Osteocyte (in vitro differentiated cells): Measurements from ENCODE around the gene CASKIN2. TPM values are rescaled to one million over a fixed set of nuclear protein-coding genes. Genes with fewer than 3 reads are reported as not detected.

ENCODE experiments used
- DNase-seq: peaks from one replicate; pipeline ENCODE4 v3.0.0; 2021; ENCODE audit warnings: mixed read lengths; ENCODE audit not compliant: unreplicated experiment; ENCODE audit errors: extremely low spot score
- H3K27ac Mint-ChIP-seq: one replicate; pipeline ENCODE4 v1.8.0; 2021; ENCODE audit warnings: mild to moderate bottlenecking, mixed read lengths; ENCODE audit not compliant: unreplicated experiment
- H3K27me3 Mint-ChIP-seq: one replicate; pipeline ENCODE4 v1.8.0; 2021; ENCODE audit warnings: mixed read lengths; ENCODE audit not compliant: unreplicated experiment
- H3K36me3 Mint-ChIP-seq: one replicate; pipeline ENCODE4 v1.8.0; 2021; ENCODE audit warnings: mixed read lengths; ENCODE audit not compliant: unreplicated experiment
- H3K4me1 Mint-ChIP-seq: one replicate; pipeline ENCODE4 v1.8.0; 2021; ENCODE audit warnings: mixed read lengths; ENCODE audit not compliant: unreplicated experiment
- H3K4me3 Mint-ChIP-seq: one replicate; pipeline ENCODE4 v1.8.0; 2021; ENCODE audit warnings: mild to moderate bottlenecking, moderate library complexity, mixed read lengths; ENCODE audit not compliant: unreplicated experiment
- H3K9me3 Mint-ChIP-seq: one replicate; pipeline ENCODE4 v1.8.0; 2021; ENCODE audit warnings: mixed read lengths; ENCODE audit not compliant: unreplicated experiment
- CTCF ChIP-seq: fragments of 200-600 bp; sonication (generic); IDR thresholded peaks from 2 replicates; pipeline ENCODE4 v1.5.0; 2021; ENCODE audit warnings: antibody characterized with exemption, mild to moderate bottlenecking, moderate library complexity
- total RNA-seq: library from RNA; stranded (reverse); gene quantifications from 2 replicates; pipeline ENCODE4 v1.2.1, GENCODE V29; 2021

CASKIN2 gene
- total RNA-seq, 1 donor from 2014 or later: 28.1 TPM

GRCh38 chr17:75551266-75551665 lies 35.9 kb upstream of the CASKIN2 start:
- peaks cover 18% of the 10 kb centered on the region for H3K4me1 Mint-ChIP-seq
- DNase-seq: no peak
- no peak for TF ChIP-seq CTCF
- H3K27ac Mint-ChIP-seq: no peak overlapping the region
- no peaks in the 10 kb centered on the region for H3K36me3 Mint-ChIP-seq
- no peaks in the 10 kb centered on the region for H3K9me3 Mint-ChIP-seq
- peaks cover 5% of the 10 kb centered on the region for H3K27me3 Mint-ChIP-seq
- H3K4me3 Mint-ChIP-seq: no peak overlapping the region

DNA sequence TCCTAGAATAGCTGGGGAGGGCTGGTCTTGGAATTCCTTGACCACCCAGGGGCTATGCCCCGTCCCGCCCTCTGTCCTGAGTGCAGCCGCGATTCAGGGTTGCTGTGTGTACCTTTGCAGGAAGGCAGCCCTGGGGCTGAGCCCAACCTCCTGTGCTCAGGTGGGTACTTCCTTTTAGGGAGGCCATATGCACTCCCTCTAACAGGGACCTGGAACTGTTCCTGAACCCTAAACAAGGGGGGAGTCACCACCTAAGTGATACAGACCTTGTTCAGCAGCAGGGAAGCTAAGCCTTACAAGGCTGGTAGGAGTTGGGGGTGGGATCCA lies 34.8 kb upstream of the CASKIN2 start:
- Mint-ChIP-seq H3K4me1 (peaks cover 18% of the 10 kb centered on the region), H3K27ac (no peak overlapping the region), H3K9me3 (no peaks in the 10 kb centered on the region), H3K4me3 (no peak overlapping the region), H3K27me3 (peaks cover 5% of the 10 kb centered on the region), H3K36me3 (no peaks in the 10 kb centered on the region)
- no peak for DNase-seq
- TF ChIP-seq CTCF: no peak

- DNase-seq: no peak
- peaks cover 5% of the 10 kb centered on the region for H3K27me3 Mint-ChIP-seq
- no peak overlapping the region for H3K27ac Mint-ChIP-seq
- H3K9me3 Mint-ChIP-seq: no peaks in the 10 kb centered on the region
- no peak for TF ChIP-seq CTCF
- H3K4me3 Mint-ChIP-seq: no peak overlapping the region
- no peaks in the 10 kb centered on the region for H3K36me3 Mint-ChIP-seq
- H3K4me1 Mint-ChIP-seq: peaks cover 18% of the 10 kb centered on the region
These were observed 34.2 kb upstream of the CASKIN2 start for GRCh38 chr17:75549246-75550138.

GRCh38 chr17:75548813-75549212 lies 33.5 kb upstream of the CASKIN2 start:
- Mint-ChIP-seq H3K4me3 (no peak overlapping the region), H3K9me3 (no peaks in the 10 kb centered on the region), H3K36me3 (no peaks in the 10 kb centered on the region), H3K27me3 (peaks cover 5% of the 10 kb centered on the region), H3K27ac (no peak overlapping the region), H3K4me1 (peaks cover 18% of the 10 kb centered on the region)
- no peak for DNase-seq
- no peak for TF ChIP-seq CTCF

GRCh38 chr17:75547091-75547490 lies 31.8 kb upstream of the CASKIN2 start:
- no peaks in the 10 kb centered on the region for H3K9me3 Mint-ChIP-seq
- no peak for DNase-seq
- H3K36me3 Mint-ChIP-seq: no peaks in the 10 kb centered on the region
- H3K27me3 Mint-ChIP-seq: peaks cover 7% of the 10 kb centered on the region
- no peak for TF ChIP-seq CTCF
- peaks cover 6% of the 10 kb centered on the region for H3K4me1 Mint-ChIP-seq
- H3K4me3 Mint-ChIP-seq: no peak overlapping the region
- H3K27ac Mint-ChIP-seq: no peak overlapping the region
